ENCODE data around the gene GPC6.

GPC6 gene

DNA sequence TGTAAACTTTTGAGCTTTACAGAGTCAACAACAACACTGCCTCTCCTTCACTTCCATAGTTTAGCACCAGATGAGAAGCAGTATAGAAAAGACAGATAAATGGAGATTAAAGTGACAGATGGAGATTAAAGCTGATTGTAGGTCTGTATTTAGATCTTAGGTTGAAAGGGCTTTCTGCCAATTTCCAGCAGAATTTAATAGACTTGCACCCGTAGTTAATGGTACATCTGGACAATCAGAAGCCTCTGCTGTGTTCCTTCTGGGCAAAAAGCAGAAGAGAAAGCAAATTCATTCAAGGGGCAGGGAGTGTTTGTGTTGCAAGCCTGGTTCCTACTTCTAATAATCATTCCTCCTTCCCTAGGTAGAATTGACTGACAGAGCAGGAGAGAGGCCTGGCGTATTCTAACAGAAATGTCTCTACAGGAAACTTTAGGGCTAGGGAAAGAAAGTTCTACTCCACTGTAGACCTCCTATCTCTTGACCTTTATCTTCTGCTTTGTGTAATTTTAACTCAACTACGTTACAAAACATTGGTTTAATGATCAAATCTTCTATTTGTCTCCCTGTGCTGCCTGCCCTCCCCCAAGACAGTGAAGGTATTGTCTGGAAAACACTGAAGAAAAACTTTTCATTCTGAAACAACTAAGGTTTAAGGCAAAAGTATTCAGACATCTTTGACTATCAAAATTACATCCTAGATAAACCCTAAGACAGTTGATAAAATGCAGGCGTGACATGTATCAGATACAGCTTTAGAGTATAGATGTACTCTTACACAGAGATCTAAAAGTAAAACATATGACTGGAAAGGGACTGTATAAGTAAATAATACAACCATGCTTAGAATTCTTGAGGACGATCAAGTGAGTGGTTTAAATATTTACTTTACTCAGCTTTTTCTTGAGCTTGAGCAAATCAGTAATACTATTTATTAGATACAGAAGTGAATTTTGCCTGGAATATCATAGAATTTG lies 44.4 kb downstream of the GPC6 start:
- CTCF ChIA-PET = interaction anchor here (0.7 kb wide), 2 partner anchors 227 to 1142 kb away, joined by 3 to 4 read pairs; no protein-coding TSS in a partner anchor
- POLR2A ChIA-PET = interaction anchor here (0.6 kb wide), 1 partner anchor 19 kb away, joined by 3 read pairs; no protein-coding TSS in a partner anchor
- DNase-seq (ENCODE audit: extremely low spot score) = no peak
- TF ChIP-seq, protein P1, sequence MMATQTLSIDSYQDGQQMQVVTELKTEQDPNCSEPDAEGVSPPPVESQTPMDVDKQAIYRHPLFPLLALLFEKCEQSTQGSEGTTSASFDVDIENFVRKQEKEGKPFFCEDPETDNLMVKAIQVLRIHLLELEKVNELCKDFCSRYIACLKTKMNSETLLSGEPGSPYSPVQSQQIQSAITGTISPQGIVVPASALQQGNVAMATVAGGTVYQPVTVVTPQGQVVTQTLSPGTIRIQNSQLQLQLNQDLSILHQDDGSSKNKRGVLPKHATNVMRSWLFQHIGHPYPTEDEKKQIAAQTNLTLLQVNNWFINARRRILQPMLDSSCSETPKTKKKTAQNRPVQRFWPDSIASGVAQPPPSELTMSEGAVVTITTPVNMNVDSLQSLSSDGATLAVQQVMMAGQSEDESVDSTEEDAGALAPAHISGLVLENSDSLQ (IDR thresholded peaks at IDR 0.05) = peak; percentile 54
- TF ChIP-seq FOXM1 (IDR thresholded peaks at IDR 0.05; ENCODE audit: borderline replicate concordance) = peak; percentile 2; the same call in 1 of the 2 replicates
- TF ChIP-seq SUZ12 (IDR thresholded peaks at IDR 0.05) = no peak
- TF ChIP-seq SP1 (IDR thresholded peaks at IDR 0.05) = no peak
- no peak for TF ChIP-seq ARNT (IDR thresholded peaks at IDR 0.05)
- TF ChIP-seq NFRKB (IDR thresholded peaks at IDR 0.05) = no peak
- TF ChIP-seq CTBP1 (IDR thresholded peaks at IDR 0.05; ENCODE audit: borderline replicate concordance) = no peak
- TF ChIP-seq BHLHE40 (IDR thresholded peaks at IDR 0.05; ENCODE audit: borderline replicate concordance) = no peak
- TF ChIP-seq LEF1 (IDR thresholded peaks at IDR 0.05; ENCODE audit: borderline replicate concordance) = no peak
- TF ChIP-seq TARDBP (IDR thresholded peaks at IDR 0.05) = no peak
- TF ChIP-seq HDGF (IDR thresholded peaks at IDR 0.05; ENCODE audit: borderline replicate concordance) = no peak
- TF ChIP-seq FOXA1 (IDR thresholded peaks at IDR 0.05) = no peak
- no peak for TF ChIP-seq ELF4 (IDR thresholded peaks at IDR 0.05)
- TF ChIP-seq ZNF384 (IDR thresholded peaks at IDR 0.05) = no peak
- no peak for TF ChIP-seq FOXK2 (IDR thresholded peaks at IDR 0.05)

DNA sequence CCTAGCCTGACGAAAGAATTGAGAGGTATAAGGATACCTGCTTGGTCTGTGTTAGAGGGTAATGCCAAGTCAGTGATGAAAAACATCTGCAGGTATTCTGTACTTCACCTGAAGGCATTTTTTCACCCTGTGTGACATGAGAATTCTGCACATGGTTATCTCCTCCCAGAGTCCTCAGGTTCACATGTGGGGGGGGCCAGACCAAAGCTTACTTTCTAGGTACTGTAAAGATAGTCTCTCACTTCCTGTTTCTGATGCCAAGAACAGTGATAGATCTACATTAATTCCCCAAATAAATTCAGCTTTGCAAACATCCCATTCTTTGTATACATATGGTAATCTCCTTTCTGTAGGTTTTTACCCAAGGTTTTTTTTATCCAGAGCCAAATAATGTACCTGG lies 53.4 kb downstream of the GPC6 start:
- ChIA-PET POLR2A (no interaction called here), CTCF (interaction anchor here (0.6 kb wide), 2 partner anchors 10 to 16 kb away, joined by 3 to 4 read pairs; no protein-coding TSS in a partner anchor)
- DNase-seq (ENCODE audit: extremely low spot score) = no peak
- TF ChIP-seq, protein P1 (IDR thresholded peaks at IDR 0.05) = no peak

DNA sequence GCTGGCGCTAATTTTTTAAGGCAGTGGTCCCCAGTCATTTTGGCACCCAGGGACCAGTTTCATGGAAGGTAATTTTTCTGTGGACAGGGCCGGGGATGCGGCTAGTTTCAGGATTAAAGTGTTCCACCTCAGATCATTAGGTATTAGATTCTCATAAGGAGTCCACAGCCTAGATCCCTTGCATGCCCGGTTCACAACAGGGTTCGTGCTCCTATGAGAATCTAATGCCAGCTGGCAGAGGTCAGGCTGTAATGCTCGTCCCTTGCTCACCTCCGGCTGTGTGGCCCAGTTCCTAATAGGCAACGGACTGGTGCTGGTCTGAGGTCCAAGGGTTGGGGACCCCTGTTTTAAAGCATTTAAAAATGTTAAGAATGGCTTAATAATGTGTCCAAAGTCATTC lies 54.1 kb downstream of the GPC6 start:
- TF ChIP-seq HDGF (IDR thresholded peaks at IDR 0.05; ENCODE audit: borderline replicate concordance) = no peak
- no peak for TF ChIP-seq L3MBTL2 (conservative IDR thresholded peaks at IDR 0.05)
- no peak for TF ChIP-seq ARNT (IDR thresholded peaks at IDR 0.05)
- TF ChIP-seq NFRKB (IDR thresholded peaks at IDR 0.05) = no peak
- TF ChIP-seq BHLHE40 (IDR thresholded peaks at IDR 0.05; ENCODE audit: borderline replicate concordance) = no peak
- TF ChIP-seq FOXM1 (IDR thresholded peaks at IDR 0.05; ENCODE audit: borderline replicate concordance) = no peak
- no peak for TF ChIP-seq FOXK2 (IDR thresholded peaks at IDR 0.05)
- TF ChIP-seq ZNF384 (IDR thresholded peaks at IDR 0.05) = no peak
- TF ChIP-seq, protein P1 (IDR thresholded peaks at IDR 0.05) = no peak
- CTCF ChIA-PET = interaction anchor here (0.5 kb wide), 1 partner anchor 859 kb away, joined by 5 read pairs; no protein-coding TSS in a partner anchor
- DNase-seq (ENCODE audit: extremely low spot score) = no peak
- POLR2A ChIA-PET = no interaction called here

DNA sequence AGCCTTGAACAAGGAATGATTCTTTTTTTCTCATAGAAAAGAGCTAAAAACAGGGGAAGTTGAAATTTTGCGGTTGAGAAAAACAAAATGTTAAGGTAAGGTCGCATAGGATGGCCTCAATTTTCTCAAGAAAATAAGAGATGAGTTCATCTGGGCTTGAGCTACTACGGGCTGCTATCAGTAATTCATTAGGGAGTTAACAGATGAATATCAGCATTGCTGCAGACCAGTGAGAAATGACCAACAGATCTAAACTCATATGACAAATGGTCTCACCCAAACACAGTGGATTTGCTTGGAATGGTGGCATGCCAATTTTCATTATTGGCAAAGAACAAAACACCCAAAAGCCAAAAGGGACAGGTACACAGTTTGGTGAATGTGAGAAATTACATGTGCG lies 56.6 kb downstream of the GPC6 start:
- ChIA-PET CTCF (no interaction called here), POLR2A (no interaction called here)

DNA sequence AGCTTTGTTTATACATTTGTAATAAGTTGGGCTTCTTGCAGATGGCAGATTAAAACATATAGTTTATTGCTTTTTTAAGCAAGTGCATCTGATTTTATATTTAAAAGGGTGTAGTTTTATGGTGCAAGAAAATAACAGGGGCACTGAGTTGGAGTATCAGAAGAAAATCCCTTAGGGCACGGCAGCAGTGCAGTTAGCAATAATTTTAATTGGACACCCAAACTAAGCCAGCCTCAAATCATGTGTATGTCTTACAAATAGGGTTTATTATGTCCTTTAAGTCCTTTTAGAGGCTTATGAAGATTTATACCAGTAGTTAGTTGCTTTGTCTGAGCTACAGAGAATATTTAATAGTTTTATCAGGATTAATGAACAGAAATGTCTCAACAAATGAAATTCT lies 57.5 kb downstream of the GPC6 start:
- ChIA-PET CTCF (no interaction called here), POLR2A (interaction anchor here (1.0 kb wide), 1 partner anchor 212 kb away, joined by 4 read pairs; no protein-coding TSS in a partner anchor)
- no peak for DNase-seq (ENCODE audit: extremely low spot score)

More for the DNA sequence above, 56.6 kb downstream of the GPC6 start:
- DNase-seq (ENCODE audit: extremely low spot score) = no peak
- TF ChIP-seq FOXM1 (IDR thresholded peaks at IDR 0.05; ENCODE audit: borderline replicate concordance) = no peak
- TF ChIP-seq, protein P1 (IDR thresholded peaks at IDR 0.05) = no peak
- no peak for TF ChIP-seq ARNT (IDR thresholded peaks at IDR 0.05)
- TF ChIP-seq CTBP1 (IDR thresholded peaks at IDR 0.05; ENCODE audit: borderline replicate concordance) = no peak
- TF ChIP-seq NFRKB (IDR thresholded peaks at IDR 0.05) = no peak
- no peak for TF ChIP-seq ELF4 (IDR thresholded peaks at IDR 0.05)
- no peak for TF ChIP-seq TARDBP (IDR thresholded peaks at IDR 0.05)
- TF ChIP-seq SP1 (IDR thresholded peaks at IDR 0.05) = no peak
- TF ChIP-seq SUZ12 (IDR thresholded peaks at IDR 0.05) = no peak
- TF ChIP-seq FOXK2 (IDR thresholded peaks at IDR 0.05) = no peak
- no peak for TF ChIP-seq L3MBTL2 (conservative IDR thresholded peaks at IDR 0.05)
- TF ChIP-seq HDGF (IDR thresholded peaks at IDR 0.05; ENCODE audit: borderline replicate concordance) = no peak
- TF ChIP-seq BHLHE40 (IDR thresholded peaks at IDR 0.05; ENCODE audit: borderline replicate concordance) = no peak
- no peak for TF ChIP-seq LEF1 (IDR thresholded peaks at IDR 0.05; ENCODE audit: borderline replicate concordance)
- no peak for TF ChIP-seq ZNF384 (IDR thresholded peaks at IDR 0.05)
- TF ChIP-seq FOXA1 (IDR thresholded peaks at IDR 0.05) = no peak

More for the DNA sequence above, 57.5 kb downstream of the GPC6 start:
- TF ChIP-seq ARNT (IDR thresholded peaks at IDR 0.05) = no peak
- TF ChIP-seq HDGF (IDR thresholded peaks at IDR 0.05; ENCODE audit: borderline replicate concordance) = no peak
- TF ChIP-seq SP1 (IDR thresholded peaks at IDR 0.05) = no peak
- TF ChIP-seq L3MBTL2 (conservative IDR thresholded peaks at IDR 0.05) = no peak
- no peak for TF ChIP-seq FOXA1 (IDR thresholded peaks at IDR 0.05)
- no peak for TF ChIP-seq SUZ12 (IDR thresholded peaks at IDR 0.05)
- TF ChIP-seq FOXM1 (IDR thresholded peaks at IDR 0.05; ENCODE audit: borderline replicate concordance) = no peak
- TF ChIP-seq BHLHE40 (IDR thresholded peaks at IDR 0.05; ENCODE audit: borderline replicate concordance) = no peak
- TF ChIP-seq, protein P1 (IDR thresholded peaks at IDR 0.05) = no peak
- no peak for TF ChIP-seq LEF1 (IDR thresholded peaks at IDR 0.05; ENCODE audit: borderline replicate concordance)
- TF ChIP-seq ZNF384 (IDR thresholded peaks at IDR 0.05) = no peak
- TF ChIP-seq FOXK2 (IDR thresholded peaks at IDR 0.05) = no peak
- no peak for TF ChIP-seq CTBP1 (IDR thresholded peaks at IDR 0.05; ENCODE audit: borderline replicate concordance)
- TF ChIP-seq ELF4 (IDR thresholded peaks at IDR 0.05) = no peak
- TF ChIP-seq NFRKB (IDR thresholded peaks at IDR 0.05) = no peak
- no peak for TF ChIP-seq TARDBP (IDR thresholded peaks at IDR 0.05)
